NCI-H748 treated with DMSO at 0.1 percent for 48 hours (cell line): ENCODE data around the gene NIPA2.

Experiments used
- DNase-seq: peaks from one replicate; lab custom pipeline; 2025; lab: John Stamatoyannopoulos, UW

NIPA2 gene

DNA sequence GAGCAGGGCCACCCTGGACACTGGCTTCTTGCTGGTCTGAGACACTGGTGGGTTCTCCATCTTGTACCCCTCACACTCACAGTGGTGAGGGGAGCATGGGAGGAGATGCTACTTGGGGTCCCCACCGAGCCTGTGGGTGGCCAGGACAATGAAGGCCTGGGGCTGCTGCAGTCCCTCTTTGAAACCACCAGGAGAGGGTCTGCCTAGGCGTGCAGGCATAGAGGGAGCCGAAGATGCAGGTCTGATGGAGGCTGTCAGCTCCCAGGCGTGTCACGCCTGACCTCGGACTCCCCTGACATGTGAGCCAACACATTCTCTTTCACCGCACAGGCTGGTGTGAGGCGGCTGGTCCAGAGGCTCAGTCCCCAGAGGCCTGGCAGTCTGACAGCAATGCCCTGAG, 39.1 kb downstream of the NIPA2 start:
- no peak for DNase-seq

DNA sequence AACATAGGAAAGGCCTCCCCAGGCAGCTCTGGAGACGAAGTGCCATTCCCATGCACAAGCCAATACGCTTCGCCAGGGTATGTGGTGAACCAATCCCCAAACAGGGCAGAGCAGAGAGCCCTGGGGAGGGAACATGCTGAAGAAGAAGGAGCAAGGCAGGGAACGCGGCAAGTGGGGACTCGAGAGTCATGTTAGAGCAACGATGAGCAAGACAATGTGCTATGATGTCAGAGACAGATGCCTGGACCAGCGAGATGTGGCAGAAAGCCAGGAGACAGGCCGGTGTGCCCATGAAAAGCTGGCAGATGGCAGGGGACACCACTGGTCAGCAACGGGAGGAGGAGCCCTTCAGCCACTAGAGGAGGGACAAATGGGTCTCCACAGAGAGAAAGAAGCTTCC, 39.6 kb downstream of the NIPA2 start:
- no peak for DNase-seq

DNA sequence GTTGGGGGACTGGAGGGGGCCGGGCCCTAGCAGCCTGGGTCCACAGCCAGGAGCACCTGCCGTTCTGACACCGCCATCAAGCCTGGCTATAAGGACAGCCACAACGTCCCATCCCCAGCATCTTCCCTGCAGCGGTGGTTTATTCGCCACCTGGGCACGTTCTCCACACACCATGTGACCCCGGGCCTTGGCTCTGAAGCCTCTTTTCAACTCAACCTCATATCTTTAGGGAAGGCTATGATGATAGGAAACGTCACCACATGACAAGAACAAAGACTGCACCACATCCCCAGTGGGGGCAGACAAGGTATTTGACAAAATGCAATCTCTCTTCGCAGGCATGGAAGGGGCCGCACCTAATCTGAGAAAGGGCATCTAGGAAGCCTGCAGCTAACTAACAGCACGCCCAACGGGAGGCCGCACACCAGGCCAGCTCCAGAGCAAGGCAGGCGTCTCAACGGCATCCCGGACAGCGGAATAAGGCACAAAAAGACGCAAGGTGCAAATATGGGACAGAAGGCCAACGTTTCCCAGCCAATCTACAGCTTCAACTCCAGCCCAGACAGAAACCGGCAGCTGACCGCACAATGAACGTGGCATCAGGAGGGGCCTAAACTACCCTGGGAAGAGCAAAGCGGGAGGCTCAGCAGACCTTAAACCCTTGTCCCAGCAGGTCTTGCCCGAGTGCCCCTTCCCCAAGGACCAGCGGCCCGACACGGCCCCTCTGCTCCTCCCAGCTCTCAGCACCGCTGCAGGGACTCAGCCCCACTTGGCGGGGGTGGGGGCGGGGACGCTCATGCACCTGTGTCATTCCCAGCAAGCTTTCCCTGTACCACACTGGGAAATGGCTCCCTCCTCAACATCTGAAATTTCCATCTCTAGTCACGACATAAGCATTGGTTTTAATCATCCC, 41.9 kb downstream of the NIPA2 start:
- no peak for DNase-seq

DNA sequence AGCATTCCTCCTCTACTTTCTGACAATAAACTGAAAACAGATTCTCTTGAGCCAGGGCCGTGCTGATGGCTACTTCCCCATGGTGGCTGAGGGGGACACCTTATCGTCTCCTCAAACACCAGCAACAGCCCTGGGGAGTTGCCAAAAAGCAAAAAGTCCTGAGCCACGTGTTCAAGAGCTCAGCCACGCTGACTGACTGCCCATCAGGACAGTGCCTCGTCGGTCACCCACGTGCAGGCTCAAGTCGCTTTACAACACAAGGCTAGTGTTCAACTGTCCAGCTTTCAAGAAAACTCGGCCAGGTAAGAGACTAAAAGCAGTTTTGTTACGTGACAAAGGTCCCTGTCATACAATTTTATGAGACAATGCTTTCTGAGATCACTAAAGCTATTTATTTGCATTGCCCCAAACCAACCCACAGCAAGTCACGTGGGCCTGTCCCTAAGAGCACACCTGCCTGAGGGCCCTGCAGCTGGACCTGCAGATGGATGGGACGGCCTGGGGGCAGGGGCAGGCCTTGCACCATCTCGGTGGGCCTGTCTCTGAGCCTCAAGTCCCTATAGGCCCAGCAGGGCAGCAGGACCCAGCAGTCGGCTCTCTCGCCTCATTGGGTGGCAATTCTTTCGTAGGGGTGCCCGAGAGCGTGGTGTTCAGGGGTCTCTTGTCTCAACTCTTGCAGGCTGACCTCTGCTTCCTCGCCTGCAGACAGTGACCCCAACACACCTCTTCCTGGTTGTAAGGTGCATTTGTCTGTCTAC, 42.7 kb downstream of the NIPA2 start:
- no peak for DNase-seq

DNA sequence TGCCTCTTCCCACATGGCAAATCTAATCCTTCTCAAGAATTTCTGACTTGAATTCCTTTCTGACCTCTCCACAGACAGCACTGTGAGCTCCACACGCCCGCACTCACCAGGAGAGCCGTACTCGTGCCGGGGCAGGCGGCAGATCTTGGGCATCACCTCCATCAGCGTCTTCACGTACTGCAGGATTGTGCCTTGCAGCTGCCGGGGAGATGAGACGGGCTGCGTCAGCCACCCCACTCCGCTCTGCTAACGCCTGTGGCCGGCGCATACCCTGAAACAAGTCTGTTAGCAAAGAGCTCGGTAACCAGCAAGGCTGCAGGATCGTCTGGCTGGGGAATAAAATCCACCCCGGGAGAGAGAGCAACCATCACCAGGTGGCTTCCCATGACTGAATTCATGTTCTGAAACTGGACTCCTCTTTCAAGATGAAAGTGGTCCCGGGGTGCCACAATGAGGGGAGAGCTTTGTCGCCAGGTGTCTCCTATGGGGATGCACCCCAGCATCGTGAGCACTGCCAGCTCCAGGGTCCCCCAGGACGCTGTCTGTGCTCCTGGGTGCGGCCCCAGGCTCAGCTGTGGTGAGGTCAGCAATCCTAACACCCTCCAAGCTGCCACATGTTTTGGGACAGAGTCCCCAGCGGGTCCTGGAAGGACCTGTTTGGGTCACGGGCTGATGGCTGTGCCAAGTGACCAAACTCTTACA, 43.4 kb downstream of the NIPA2 start:
- DNase-seq = no peak

DNA sequence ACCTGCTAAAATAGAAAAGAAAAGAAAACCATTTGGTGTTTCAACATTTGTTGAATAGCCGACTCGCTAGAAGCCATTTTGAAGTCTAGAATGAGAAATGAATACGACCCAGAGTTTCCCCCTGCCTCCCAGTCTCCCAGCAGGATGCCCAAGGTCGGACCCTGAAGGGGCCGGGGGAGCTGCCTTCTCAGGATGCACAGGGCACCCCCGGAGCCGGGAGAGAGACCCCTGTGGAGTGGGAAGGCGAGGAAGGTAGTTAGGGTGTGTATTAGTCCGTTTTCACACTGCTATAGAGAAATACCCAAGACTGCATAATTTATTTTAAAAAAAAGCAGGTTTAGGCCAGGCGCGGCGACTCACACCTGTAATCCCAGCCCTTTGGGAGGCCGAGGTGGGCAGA, 44.7 kb downstream of the NIPA2 start:
- DNase-seq = no peak

DNA sequence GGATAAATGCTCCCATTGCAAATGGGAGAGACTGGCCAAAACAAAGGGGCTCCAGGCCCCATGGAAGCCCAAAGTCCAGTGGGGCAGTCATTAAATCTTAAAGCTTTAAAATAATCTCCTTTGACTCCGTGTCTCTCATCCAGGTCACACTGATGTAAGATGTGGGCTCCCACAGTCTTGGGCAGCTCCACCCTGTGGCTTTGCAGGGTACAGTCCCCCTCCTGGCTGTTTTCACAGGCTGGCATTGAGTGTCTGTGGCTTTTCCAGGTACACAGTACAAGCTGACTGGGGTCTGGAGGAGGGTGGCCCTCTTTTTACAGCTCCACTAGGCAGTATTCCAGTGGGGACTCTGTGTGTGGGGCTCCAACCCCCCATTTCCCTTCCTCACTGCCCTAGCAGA, 45.9 kb downstream of the NIPA2 start:
- peak; percentile 0 for DNase-seq

DNA sequence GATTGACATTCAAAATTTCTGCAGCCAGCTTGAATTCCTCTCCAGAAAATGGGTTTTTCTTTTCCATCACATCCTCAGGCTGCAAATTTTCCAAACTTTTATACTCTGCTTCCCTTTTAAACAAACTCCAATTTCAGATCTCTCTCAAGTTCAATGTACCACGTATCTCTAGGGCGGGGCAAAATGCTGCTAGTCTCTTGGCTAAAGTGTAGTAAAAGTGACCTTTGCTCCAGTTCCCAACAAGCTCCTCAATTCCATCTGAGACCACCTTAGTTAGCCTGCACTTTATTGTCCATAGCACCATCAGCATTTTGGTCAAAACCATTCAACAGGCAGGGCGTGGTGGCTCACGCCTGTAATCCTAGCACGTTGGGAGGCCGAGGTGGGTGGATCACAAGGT, 46.7 kb downstream of the NIPA2 start:
- DNase-seq = no peak

DNA sequence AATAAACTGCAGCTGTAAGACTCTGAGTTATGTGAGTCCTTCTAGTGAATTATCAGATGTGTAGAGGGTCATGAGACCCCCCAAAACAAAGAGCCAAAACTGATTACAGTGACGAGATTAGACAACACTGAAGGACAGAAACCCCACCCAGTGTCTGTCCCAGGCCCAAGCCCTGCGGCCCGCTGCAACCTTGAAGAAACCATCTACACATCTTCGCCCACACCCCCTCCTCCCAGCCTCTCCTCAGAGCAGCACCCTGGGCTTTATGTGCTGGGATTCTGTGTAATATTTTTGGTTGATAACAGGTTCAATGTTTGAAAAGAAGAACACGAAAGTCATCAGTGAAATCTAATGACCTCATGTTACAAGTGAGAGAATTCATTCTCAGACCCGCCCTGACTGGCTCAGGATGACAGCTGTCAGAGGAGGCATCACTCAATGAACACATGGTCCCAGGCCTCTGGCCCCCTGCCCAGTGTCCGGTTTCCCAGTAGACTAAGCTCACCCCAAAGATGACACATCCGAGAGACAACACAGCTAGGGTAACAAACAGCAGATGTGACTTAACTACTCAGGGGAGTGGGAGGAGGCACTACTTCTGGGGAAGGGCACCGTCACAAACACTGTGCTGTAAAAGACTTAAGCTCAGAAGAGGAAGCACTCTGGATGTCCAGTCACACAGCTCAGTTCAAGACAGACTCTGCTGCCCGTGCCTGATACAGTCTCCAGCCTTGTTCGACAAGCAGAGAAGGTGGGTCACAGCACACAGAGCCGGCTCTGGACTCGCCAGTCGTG, 48.9 kb downstream of the NIPA2 start:
- DNase-seq = no peak

DNA sequence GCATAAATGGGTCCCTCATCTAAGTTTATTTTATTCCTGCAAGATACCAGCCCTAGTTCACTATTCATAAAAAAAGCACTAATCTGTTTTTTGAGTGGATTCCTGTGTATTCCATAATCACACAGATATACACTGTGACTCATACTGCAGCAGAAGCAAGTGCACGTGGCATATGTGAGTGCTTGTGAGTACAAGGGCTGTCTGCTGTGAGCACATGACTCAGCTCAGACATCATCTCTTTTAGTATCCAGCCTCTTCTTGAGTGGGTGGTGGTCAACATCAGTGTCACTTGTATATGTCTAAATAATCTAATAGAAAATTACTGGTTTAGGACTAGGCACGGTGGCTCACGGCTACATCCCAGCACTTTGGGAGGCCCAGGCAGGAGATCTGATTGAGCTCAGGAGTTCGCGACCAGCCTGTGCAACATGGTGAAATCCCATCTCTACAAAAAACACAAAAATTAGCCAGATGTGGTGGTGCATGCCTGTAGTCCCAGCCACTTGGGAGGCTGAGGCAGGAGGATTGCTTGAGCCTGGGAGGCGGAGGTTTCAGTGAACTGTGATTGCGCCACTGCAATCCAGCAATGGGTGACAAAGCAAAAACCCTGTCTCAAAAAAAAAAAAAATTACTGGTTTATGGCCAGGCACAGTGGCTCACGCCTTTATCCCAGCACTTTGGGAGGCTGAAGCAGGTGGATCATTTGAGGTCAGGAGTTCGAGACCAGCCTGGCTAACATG, 49.8 kb downstream of the NIPA2 start:
- DNase-seq = no peak

DNA sequence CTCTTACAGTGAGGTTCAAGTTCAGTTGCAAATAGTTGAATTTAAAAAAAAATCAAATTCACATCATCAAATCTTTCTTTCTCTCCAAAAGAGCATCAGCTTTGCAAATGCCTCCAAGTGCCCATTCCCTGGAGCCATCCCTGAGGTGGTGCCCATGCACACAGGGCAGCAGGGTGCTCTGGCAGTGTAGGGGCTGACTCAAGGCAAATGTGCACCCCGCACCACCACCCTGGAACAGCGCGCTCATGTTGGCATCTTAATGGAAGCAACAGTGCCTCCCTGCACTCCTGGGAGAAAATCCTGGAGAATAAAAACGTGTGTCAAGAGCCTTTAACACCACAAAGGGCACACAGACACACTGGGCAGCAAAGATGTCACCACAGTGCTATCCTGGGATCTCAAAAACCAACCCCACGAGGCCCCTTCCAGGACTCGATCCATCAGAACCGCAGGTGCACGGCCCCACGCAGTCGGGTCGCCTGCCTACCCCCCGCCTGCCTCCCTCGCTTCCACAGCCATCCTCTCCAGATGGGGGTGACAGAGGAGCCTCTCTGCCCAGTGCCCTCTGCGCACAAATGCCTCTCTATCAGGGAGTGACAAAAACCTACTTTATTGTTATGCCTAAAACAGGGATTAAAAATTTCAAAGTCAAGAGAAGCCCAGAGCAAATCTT, 50.8 kb downstream of the NIPA2 start:
- no peak for DNase-seq

DNA sequence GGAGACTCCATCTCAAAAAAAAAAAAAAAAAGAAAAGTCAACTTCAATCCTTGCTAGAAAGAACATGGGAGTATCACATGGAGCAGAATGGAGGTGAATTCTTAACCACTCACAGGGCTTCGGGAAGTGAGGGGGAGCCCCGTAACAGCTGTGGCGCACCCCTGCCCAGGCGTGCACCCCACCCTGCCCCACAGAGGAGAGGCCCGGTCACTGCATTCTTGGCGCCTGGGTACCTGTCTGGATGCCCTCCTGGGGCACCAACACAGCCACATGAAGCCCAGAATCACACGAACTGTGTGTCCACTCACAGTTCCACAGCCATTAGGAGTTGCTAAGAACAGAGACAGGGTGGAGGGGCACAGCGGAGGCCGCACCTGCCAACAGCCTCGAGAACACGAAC, 51.8 kb downstream of the NIPA2 start:
- no peak for DNase-seq

DNA sequence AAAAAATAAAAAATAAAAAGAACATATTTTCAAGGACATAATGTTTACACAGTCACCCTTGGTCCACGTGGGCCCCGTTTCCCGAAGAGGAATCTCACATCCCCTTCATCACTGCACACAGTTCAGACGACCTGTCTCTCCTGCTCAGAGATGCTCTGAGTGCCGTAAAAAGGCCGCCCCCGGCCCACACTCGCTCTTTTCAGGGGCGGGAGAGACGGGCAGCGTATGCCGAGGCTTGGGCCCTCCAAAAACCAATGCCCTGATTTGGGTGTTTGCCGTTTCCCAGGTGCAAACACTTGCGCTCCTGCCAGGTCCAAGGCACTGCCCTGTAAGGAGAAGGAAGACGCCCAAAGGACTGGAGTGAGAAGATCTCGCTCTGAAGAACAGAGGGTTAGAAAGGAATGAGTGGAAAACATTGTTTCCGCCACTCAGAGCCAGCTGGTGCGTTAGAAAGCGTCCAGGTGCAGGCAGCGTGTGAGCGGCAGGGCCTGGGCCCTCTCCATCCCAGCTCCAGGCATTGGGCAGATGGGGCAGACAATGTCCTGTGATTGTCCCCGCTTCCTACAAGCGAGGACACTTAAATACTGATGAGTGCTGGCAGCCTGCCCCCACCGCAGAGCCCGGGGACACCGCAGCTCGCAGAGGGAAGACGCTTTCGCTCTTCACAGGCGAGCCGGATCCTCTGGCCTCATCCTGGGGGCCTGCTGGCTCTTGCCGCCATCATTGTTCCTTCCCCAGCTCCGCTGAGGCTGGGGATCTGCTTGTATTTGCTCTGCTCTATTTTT, 53.2 kb downstream of the NIPA2 start:
- DNase-seq = no peak

DNA sequence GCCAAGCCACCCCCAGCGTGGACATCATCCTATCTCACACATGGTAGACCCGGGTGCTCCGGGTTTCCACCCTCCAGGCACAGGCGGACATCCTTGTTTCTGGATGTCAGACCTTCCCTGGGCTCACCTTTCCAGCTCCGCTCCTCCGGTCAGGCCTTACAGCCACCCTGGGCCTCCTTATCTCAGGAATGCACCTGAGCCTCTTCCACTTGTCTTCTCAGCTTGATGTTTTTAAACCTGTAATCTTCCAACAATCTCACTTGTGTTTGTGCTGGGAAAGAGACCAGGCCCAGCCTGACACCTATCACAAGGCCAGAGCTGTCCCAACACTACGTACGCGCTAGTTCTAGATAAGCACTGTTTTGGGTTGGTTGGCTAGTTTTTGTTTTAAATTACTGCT, 53.9 kb downstream of the NIPA2 start:
- DNase-seq = no peak

DNA sequence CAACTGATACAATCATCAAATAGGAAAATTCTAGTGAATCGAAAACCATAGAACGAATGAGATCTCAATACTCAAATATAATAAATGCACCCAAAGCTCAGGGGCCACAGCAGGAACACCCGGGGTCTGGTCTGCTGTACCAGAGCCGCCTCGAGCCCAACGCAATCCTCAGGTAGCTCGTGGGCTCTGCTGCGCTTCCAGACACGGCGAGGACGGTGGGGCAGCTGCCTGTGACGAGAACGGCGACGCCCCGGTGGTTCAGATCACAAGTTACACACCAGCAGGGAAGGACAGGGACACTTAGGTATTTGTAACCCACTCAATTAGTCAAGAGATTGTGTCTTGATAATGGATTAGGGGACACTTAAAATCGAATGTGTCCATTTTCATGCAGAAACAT, 54.6 kb downstream of the NIPA2 start:
- no peak for DNase-seq

DNA sequence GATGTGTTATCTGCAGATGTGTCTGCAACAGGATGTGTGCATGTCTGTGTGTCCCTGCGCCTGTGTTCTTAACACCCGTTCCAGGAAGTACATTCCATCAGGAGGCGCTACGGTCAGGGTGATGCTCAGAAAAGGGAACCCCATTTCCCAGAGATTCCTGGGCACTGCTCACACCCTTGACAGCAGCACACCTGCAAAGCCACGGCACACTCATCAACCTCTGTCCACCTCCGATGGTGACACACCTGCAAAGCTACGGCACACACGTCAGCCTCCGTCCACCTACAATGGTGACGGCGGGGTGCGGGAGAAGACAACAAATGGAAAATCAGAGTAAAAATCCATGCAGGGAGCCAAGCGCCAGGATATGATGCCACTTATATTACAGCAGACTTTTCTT, 55.4 kb downstream of the NIPA2 start:
- DNase-seq = no peak

DNA sequence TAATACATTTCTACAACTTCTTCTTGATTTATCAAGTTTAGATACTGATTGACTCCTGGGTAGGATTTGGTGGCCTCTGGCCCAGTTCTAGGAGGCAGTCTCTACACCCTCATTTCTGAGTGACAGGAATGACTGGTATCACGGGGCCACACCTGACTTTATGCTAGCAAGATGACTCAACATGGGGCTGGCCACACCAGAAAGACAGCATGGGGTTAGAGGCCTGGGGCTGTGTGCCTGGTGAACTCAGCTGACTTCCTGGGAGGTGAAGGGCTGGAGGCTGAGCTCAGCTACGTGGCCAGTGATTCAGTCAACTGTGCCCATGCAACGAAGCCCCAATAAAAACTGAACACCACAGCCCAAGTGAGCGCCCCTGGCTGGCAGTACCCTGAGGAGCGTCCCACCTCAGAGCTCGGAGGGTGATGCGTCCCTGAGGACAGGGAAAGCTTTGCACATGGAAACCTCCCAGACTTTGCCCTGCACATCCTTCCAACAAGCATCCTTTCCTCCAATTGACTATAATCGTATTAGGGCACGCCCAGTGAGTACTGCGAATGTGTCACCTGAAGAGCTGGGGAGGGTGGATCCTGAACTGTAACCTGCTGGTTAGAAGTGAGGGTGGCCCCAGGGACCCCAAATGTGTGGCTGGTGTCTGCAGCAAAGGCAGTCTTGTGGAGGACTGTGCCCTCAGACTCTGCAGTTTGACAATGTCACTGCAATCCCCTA, 57.2 kb downstream of the NIPA2 start:
- no peak for DNase-seq

DNA sequence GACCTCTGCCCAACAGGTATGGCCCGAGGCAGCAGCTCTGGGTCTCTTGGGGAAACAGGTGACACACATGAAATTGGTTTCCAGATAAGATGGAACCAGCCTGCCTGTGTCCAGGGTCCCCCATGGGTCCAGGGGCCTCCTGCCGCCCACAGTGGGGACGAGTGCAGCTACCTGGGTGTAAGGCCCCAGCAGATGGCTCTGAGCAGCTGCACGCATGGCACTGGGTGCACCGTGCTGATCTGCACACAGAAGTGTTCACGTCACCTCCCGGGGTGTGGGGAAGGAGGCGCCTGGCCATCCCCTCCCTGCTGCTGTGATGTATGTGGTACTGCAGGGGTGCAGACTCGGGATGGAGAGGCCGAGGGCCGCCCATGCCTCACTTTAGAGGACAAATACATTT, 63.6 kb downstream of the NIPA2 start:
- no peak for DNase-seq

DNA sequence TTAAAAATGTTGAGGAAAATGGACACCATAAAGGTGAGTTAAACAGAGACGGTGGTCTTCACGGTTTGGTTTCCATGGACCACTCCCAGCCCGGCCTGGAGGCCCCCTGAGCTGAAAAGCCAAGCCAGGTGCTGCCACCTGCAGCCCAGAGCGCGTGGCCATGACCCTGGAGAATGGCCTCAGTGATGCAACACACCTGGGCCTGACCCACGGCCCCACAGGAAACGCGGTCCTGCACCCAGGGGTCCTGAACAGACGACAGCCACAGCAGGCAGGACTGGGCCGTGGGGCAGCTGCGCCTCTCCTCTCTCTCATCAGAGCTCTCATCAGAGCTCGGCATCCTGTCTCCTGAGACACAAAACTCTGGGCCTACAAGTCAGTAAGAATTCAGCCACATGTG, 64.1 kb downstream of the NIPA2 start:
- no peak for DNase-seq
